Keratinocyte (primary cell): ENCODE measurements around the gene TOMM40.

Source experiments
- EZH2 ChIP-seq: IDR thresholded peaks from one replicate; pipeline ENCODE4 v1.6.1; 2012; ENCODE audit warnings: inconsistent platforms, mild to moderate bottlenecking, low read length, moderate library complexity
- TF ChIP-seq, protein P1 (sequence below), 3 experiments: IDR thresholded peaks in 1 of 3; conservative IDR thresholded peaks in 1 of 3; optimal IDR thresholded peaks in 1 of 3; 2 replicates in 2 of 3; 3 replicates in 1 of 3; pipeline versions ENCODE3 to v1.5.1; 2011; ENCODE audit warnings: low read length in 3 of 3, mild to moderate bottlenecking in 3 of 3, moderate library complexity in 2 of 3, control low read depth in 1 of 3, inconsistent platforms in 1 of 3; ENCODE audit not compliant: insufficient read depth in 2 of 3; ENCODE audit errors: extremely low read depth in 1 of 3

DNA sequence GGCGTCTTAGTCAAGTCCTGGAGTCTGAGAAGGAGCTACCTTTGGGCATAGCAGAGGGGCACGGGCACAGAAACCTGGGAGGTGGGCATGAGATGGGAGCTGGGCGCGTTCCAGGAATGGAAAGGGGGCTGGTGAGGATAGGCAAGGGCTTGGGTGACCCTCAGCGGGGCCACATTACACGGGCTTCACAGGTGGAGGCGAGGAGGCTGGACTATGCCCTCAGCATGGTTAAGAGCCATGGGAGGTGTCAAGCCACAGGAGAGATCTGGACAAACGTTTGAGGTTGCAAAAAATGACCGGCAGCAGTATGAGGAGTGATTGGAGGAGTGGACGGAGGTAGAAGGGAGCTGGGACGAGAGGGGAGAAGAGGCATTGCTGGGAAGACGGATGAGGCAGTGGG, 23.5 kb upstream of the TOMM40 start:
- TF ChIP-seq, protein P1, sequence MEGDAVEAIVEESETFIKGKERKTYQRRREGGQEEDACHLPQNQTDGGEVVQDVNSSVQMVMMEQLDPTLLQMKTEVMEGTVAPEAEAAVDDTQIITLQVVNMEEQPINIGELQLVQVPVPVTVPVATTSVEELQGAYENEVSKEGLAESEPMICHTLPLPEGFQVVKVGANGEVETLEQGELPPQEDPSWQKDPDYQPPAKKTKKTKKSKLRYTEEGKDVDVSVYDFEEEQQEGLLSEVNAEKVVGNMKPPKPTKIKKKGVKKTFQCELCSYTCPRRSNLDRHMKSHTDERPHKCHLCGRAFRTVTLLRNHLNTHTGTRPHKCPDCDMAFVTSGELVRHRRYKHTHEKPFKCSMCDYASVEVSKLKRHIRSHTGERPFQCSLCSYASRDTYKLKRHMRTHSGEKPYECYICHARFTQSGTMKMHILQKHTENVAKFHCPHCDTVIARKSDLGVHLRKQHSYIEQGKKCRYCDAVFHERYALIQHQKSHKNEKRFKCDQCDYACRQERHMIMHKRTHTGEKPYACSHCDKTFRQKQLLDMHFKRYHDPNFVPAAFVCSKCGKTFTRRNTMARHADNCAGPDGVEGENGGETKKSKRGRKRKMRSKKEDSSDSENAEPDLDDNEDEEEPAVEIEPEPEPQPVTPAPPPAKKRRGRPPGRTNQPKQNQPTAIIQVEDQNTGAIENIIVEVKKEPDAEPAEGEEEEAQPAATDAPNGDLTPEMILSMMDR (optimal IDR thresholded peaks at IDR 0.05 in 1 of 3, IDR thresholded peaks at IDR 0.05 in 1 of 3, conservative IDR thresholded peaks at IDR 0.05 in 1 of 3; ENCODE audit: extremely low read depth in 1 of 3, insufficient read depth in 2 of 3, low read length in 3 of 3), result no peak
- no peak for TF ChIP-seq EZH2
